OCI-M2 (cell line): ENCODE results near the gene GABRB2.

Experiments used
- DNase-seq: peaks from one replicate; lab custom pipeline; 2025; ENCODE audit not compliant: unreplicated experiment; lab: John Stamatoyannopoulos, UW

The GABRB2 gene

GRCh38 chr5:161391016-161391415 is 155.5 kb downstream of the GABRB2 start:
- no peak for DNase-seq

- no peak for DNase-seq
Measured at GRCh38 chr5:161387121-161387520, 159.4 kb downstream of the GABRB2 start.

- no peak for DNase-seq
Measured at GRCh38 chr5:161385027-161385426, 161.5 kb downstream of the GABRB2 start.

GRCh38 chr5:161382685-161383084 is 163.8 kb downstream of the GABRB2 start:
- DNase-seq, result no peak

GRCh38 chr5:161380486-161380885 is 166.0 kb downstream of the GABRB2 start:
- no peak for DNase-seq

- DNase-seq, result no peak
Measured at GRCh38 chr5:161378701-161379100, 167.8 kb downstream of the GABRB2 start.

GRCh38 chr5:161376034-161376433 is 170.5 kb downstream of the GABRB2 start:
- no peak for DNase-seq

GRCh38 chr5:161373345-161373707 is 173.2 kb downstream of the GABRB2 start:
- DNase-seq, result no peak

- no peak for DNase-seq
Measured at GRCh38 chr5:161372682-161373344, 173.7 kb downstream of the GABRB2 start.

- DNase-seq, result no peak
Measured at GRCh38 chr5:161369022-161369421, 177.5 kb downstream of the GABRB2 start.

- no peak for DNase-seq
Measured at GRCh38 chr5:161358446-161358845, 188.1 kb downstream of the GABRB2 start.

- DNase-seq, result no peak
Measured at GRCh38 chr5:161344234-161344633, 202.3 kb downstream of the GABRB2 start.

- no peak for DNase-seq
Measured at GRCh38 chr5:161342886-161343285, 203.6 kb downstream of the GABRB2 start.

GRCh38 chr5:161340012-161340411 is 206.5 kb downstream of the GABRB2 start:
- DNase-seq, result no peak

- DNase-seq, result no peak
Measured at GRCh38 chr5:161333194-161333880, 213.2 kb downstream of the GABRB2 start.

GRCh38 chr5:161332343-161332742 is 214.2 kb downstream of the GABRB2 start:
- no peak for DNase-seq

GRCh38 chr5:161314033-161314432 is 232.5 kb downstream of the GABRB2 start:
- no peak for DNase-seq

- DNase-seq, result no peak
Measured at GRCh38 chr5:161312882-161313281, 233.6 kb downstream of the GABRB2 start.

GRCh38 chr5:161311965-161312364 is 234.6 kb downstream of the GABRB2 start:
- no peak for DNase-seq

- DNase-seq, result no peak
Measured at GRCh38 chr5:161311146-161311708, 235.3 kb downstream of the GABRB2 start.

- no peak for DNase-seq
Measured at GRCh38 chr5:161306351-161306995, 240.1 kb downstream of the GABRB2 start.

- no peak for DNase-seq
Measured at GRCh38 chr5:161305601-161306000, 240.9 kb downstream of the GABRB2 start.
